Dedifferentiated amniotic fluid mesenchymal stem cell (primary cell): ENCODE measurements around the gene EFR3B.
A peak's percentile ranks its signal among the peaks of the same experiment; 100 is the strongest.
"Not testable (repeated sequence)": the region's sequence is repeated elsewhere in the genome, so short reads cannot be mapped to it uniquely, and the experiment has no call there.

Experiments
- DNase-seq: peaks from one replicate; pipeline ENCODE4 v3.0.0-alpha.2; 2016; ENCODE audit errors: extremely low spot score

Gene EFR3B

GRCh38 chr2:25073025-25073424 lies 31.1 kb downstream of the EFR3B start:
- no peak for DNase-seq

DNA sequence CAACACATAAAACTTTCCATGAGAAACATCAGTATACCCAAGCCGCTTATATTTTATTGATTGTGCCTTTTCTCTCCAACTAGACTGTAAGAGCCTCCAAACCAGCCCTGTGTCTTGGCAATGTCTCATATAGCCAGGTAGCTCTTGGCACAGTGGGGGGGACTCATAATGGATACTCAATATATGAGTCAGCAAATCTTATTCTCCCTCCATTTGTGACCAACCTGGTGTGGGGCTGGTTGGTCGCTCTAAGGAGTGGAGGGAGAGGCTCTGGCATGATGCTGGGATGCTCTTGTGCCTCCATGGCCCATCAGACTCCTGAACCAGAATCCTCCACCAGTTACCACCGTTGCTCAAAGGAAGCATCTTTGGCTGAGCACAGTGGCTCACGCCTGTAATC lies 32.0 kb downstream of the EFR3B start:
- DNase-seq = no peak

DNA sequence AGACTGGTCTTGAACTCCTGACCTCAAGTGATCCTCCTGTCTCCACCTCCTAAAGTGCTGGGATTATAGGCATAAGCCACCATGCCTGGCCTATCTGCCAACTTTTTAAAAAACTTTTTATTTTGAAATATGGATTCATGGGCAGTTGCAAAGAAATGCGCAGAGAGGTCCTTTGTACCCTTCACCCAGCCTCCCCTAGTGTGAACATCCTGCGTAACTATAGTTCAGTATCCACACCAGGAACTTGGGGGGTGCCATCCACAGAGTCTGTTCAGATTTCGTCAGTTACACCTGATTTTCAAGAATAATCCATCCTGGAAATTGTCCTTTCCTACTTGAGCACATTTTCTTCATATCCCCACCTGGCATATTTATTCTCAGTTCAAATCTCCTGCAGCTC lies 33.0 kb downstream of the EFR3B start:
- no peak for DNase-seq

GRCh38 chr2:25076749-25077148 lies 34.9 kb downstream of the EFR3B start:
- no peak for DNase-seq

GRCh38 chr2:25077789-25078169 lies 35.9 kb downstream of the EFR3B start:
- DNase-seq = no peak

- DNase-seq = peak; percentile 22
These were observed 36.5 kb downstream of the EFR3B start for GRCh38 chr2:25078170-25079049.

GRCh38 chr2:25079050-25079635 lies 37.3 kb downstream of the EFR3B start:
- DNase-seq = no peak

DNA sequence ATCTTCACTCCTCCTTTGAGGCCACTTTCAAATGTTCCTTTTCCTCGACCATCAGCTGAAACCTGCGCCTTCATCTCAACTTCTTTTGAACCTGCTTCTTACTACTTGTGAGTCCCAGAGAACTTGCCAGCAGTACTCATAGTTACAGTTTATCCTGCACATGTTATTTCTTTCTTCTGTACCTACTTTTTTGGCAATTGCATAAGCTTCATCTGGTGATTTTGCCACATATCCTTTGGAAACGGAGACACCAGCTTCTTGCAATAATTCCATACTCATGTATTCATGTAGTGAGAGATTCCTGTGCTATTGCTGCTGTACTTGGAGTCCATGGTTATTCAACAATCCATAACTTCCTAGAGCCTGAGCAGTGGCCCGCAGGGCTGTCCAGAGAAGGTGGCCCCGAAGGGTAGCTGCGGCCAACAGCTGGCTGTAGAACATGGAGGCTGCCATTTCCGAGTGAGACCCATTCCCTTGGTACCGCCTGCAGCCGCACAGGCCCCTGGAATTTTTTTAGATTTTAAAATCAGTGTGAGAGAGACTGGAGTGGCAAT lies 39.4 kb downstream of the EFR3B start:
- DNase-seq = no peak

GRCh38 chr2:25082002-25082622 lies 40.2 kb downstream of the EFR3B start:
- DNase-seq = no peak

DNA sequence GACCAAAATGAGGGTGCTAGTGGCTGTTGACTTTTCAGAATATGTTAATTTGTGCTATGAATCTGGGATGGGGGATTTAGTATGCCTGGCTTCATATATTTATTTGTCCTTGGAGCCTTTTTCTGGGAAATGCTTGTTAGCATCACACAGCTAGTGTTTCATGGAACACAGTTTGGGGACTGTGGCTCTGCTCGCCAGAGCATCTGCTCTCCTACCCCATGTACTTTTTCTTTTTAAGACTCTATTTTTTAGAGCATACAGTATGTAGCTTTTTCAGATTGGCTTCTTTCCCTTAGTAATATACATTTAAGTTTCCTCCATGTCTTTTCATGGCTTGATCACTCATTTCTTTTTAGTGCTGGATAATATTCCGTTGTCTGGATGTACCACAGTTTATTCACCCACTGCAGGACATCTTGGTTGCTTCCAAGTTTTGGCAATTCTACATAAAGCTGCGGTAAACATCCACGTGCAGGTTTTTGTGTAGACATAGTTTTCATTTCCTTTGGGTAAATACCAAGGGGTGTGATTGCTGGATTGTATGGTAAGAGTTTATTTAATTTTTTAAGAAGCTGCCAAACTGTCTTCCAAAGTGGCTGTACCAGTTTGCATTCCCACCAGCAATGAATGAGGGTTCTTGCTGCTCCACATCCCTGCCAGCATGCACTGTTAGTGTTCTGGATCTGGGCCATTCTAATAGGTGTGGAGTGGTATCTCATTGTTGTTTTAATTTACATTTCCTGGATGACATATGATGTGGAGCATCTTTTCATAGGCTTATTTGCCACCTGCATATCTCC lies 44.1 kb downstream of the EFR3B start:
- no peak for DNase-seq

DNA sequence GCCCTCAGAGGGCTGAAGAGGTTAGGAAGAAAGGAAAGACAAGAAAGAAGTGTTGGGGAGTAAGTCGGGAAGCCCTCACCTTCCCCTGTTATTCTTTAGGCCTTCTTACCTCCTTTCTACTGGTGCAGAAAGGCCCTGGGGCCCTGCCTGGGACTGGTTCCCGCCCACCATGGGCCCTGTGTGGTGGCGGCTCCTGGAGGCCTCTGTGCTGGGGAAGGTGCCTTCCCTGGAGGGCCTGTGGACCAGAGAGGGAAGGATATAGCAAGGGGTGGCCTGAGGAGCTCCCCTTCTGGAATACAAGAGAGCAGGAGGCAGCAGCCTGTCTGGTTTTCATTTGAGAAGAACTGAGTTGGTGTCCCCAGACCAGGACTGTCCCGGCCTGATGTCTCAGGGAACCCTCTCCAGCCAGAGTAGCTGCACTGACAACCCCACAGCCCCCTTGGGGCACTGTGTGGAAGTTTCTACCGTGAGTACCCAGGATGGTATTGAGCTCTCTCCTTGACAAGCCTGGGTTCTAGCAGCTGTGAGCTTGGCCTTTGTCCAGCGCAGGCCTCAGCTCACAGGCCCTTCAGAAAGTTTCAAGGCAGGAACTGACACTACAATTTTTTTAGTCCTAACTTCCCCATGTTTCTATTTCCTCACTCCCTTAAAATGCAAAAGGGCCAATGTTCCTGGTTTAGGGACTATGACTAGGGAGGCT lies 47.1 kb downstream of the EFR3B start:
- DNase-seq = no peak

DNA sequence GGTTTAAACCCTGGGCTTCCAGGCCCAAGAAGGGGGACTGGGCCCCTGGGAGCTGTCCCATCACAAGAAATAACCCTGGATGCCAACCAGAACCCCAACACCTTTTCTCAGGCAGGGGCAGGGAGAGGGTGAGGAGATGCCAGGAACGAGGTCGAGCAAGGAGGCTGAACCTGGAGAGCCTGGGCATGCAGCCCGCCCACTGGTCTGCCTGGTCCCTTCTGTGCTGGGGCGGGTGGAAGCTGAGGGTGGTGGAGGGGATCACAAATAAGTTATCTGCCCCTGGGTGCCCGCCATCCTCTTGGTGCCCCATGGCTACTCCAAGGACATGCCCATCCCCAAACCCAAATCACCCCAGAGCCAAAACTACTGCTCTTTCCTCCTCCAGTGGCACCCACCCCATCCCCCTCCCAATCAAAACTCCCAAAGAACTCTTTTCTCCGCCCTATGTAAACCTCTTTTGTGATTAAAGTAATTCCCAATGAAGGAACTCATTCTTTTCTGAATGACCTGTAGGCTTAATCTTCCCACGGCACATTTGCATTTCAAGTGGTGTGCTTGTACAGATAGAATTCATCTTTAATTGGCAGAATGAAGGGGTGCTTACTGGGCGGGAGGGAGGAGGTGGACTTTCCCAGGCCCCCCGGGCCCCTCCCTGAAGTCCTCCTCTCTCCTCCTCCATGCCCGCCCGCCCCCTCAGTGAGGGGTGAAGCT lies 47.9 kb downstream of the EFR3B start:
- no peak for DNase-seq

DNA sequence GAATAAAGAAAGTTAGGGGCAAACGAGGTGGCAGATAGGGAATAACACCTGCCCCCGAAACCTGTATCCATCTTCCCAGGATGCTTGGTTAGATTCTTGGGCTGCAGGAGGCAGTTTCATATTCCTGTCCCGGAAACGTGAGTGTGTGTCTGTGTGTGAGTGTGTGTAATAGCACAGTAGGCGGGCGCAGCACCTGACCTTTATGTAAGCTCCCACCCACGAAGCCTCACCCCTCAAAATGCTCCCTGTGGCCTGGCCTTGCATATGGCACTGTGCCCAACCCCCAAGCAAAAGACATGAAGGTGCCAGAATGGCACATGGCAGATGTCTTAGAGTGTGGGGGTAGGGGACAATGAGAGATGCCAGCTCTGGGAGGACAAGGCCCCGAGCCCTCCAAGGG lies 48.9 kb downstream of the EFR3B start:
- no peak for DNase-seq

- no peak for DNase-seq
These were observed 49.4 kb downstream of the EFR3B start for GRCh38 chr2:25091265-25091664.

DNA sequence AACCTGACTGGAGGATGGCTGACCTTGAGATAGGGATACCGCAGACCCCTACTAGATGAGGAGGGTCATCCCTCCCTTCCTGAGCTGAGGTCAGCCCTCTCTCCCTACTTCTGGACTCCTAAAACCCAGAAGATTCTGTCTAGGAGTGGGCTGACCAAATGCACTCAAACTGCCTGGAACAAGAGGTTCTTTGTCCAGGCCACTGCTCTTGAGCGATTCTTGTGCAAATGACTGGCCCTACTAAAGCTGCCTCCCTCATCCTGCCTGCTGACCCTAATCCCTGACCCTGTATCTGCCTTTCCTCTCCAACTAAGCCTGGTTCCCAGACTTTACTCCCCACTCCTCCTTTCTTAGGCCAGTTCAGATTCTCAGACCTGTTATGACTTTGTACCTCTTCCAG lies 56.2 kb downstream of the EFR3B start:
- no peak for DNase-seq

DNA sequence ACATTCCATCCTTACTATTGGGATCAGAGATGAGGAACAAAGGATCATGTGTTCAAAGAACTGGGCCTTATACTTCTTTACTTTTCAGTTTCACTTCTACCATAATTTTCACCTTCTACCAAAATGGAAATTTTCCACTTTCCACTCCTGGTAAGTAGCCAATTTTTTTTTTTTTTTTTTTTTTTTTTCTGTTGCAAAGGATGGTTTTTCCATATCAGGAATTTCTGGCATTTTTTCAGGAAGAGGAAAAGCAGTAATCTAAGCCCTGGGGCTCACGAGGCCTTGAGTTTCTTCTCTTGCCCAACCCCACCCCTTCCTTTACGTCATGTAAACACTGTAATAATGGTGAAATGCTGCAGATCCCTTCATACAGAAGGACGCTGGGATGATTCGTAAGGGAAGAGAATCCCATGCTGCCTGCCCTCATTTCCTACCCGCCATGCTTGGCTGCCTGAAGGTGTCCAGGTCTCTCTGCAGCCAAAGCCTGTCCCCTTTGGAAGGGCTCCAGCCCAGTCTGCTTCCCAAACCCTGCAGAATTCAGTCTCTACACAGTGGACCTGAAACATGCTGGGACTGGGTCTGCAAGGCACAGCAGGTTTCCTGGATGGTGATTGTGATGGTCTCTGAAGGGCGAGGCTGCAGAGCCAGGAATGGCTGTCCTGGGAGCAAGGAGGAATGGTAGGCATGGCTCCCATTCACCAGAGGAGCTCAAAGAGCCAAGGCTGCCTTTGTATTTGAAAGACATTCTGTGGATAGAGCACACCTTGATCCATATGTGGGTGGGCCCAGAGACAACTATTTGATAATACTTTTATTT lies 57.0 kb downstream of the EFR3B start:
- peak; percentile 51 for DNase-seq

GRCh38 chr2:25102352-25102751 lies 60.5 kb downstream of the EFR3B start:
- not testable (repeated sequence) for DNase-seq

GRCh38 chr2:25103287-25103871 lies 61.5 kb downstream of the EFR3B start:
- peak; percentile 57 for DNase-seq

- no peak for DNase-seq
These were observed 62.9 kb downstream of the EFR3B start for GRCh38 chr2:25104736-25105135.
